GM23338 (cell line): ENCODE data around the gene PLAC8L1. TPM values are rescaled to one million over a fixed set of nuclear protein-coding genes. Genes with fewer than 3 reads are reported as not detected.

ENCODE experiments used
- ATAC-seq: fragments of 200-7000 bp; cut with Tn5 transposase; 3 replicates; pipeline ENCODE4 v1.9.1; 2020
- DNase-seq: peaks from one replicate; pipeline ENCODE4 v3.0.0-alpha.2; 2015; ENCODE audit warnings: low spot score
- H2AFZ ChIP-seq: fragments of 200-600 bp; sonication (generic); 2 replicates; pipeline ENCODE4 v1.8.0; 2016; ENCODE audit warnings: antibody characterized with exemption, mild to moderate bottlenecking, moderate library complexity
- H3F3A ChIP-seq: fragments of 200-600 bp; sonication (generic); replicated peaks from 2 replicates; pipeline ENCODE4 v1.8.0; 2017; ENCODE audit warnings: antibody characterized with exemption, mixed run types, low read depth
- H3K27ac ChIP-seq: fragments of 200-600 bp; sonication (generic); 2 replicates; pipeline ENCODE4 v1.6.1; 2016; ENCODE audit warnings: low read depth
- H3K27me3 ChIP-seq: fragments of 200-600 bp; sonication (generic); 2 replicates; pipeline ENCODE4 v1.8.0; 2016; ENCODE audit warnings: mild to moderate bottlenecking, mixed run types, moderate library complexity; ENCODE audit not compliant: insufficient read depth
- H3K36me3 ChIP-seq: fragments of 200-600 bp; sonication (generic); 2 replicates; pipeline ENCODE4 v1.8.0; 2016; ENCODE audit warnings: mild to moderate bottlenecking; ENCODE audit not compliant: insufficient read depth
- H3K4me1 ChIP-seq: fragments of 200-600 bp; sonication (generic); 2 replicates; pipeline ENCODE4 v1.8.0; 2016; ENCODE audit warnings: mild to moderate bottlenecking, moderate library complexity; ENCODE audit not compliant: insufficient read depth
- H3K4me2 ChIP-seq: fragments of 200-600 bp; sonication (generic); 2 replicates; pipeline ENCODE4 v1.7.1; 2017; ENCODE audit warnings: mixed run types
- H3K4me3 ChIP-seq: fragments of 200-600 bp; sonication (generic); 2 replicates; pipeline ENCODE4 v1.6.1; 2016; ENCODE audit warnings: mixed run types
- H3K79me2 ChIP-seq: fragments of 200-600 bp; sonication (generic); replicated peaks from 2 replicates; pipeline ENCODE4 v1.8.0; 2017; ENCODE audit warnings: mild to moderate bottlenecking; ENCODE audit not compliant: insufficient read depth
- H3K9me2 ChIP-seq: fragments of 200-600 bp; sonication (generic); 2 replicates; pipeline ENCODE4 v1.8.0; 2017; ENCODE audit not compliant: insufficient read depth
- H4K20me1 ChIP-seq: fragments of 200-600 bp; sonication (generic); replicated peaks from 2 replicates; pipeline ENCODE4 v1.8.0; 2017; ENCODE audit warnings: mild to moderate bottlenecking; ENCODE audit not compliant: insufficient read depth
- H3K27ac Mint-ChIP-seq: 2 replicates; pipeline ENCODE4 v1.8.0; 2020; ENCODE audit warnings: inconsistent platforms, mild to moderate bottlenecking, moderate library complexity, mixed read lengths
- H3K27me3 Mint-ChIP-seq: 3 replicates; pipeline ENCODE4 v1.8.0; 2022; ENCODE audit warnings: low read depth, mild to moderate bottlenecking, moderate library complexity, mixed read lengths, inconsistent platforms; ENCODE audit not compliant: insufficient read depth, poor library complexity
- H3K36me3 Mint-ChIP-seq: 3 replicates; pipeline ENCODE4 v1.8.0; 2021; ENCODE audit warnings: low read depth, mild to moderate bottlenecking, inconsistent platforms, moderate library complexity, mixed read lengths
- H3K4me1 Mint-ChIP-seq: 3 replicates; pipeline ENCODE4 v1.8.0; 2020; ENCODE audit warnings: mild to moderate bottlenecking, inconsistent platforms, mixed read lengths
- H3K4me3 Mint-ChIP-seq: 3 replicates; pipeline ENCODE4 v1.8.0; 2021; ENCODE audit warnings: moderate library complexity, mild to moderate bottlenecking, inconsistent platforms, mixed read lengths
- H3K9me3 Mint-ChIP-seq: 3 replicates; pipeline ENCODE4 v1.8.0; 2020; ENCODE audit warnings: moderate library complexity, mild to moderate bottlenecking, inconsistent platforms, mixed read lengths
- CREB1 ChIP-seq: fragments of 250-450 bp; sonication (Bioruptor Pico); IDR thresholded peaks from 2 replicates; pipeline ENCODE4 v1.5.0; 2020; ENCODE audit warnings: low read depth, mild to moderate bottlenecking, moderate library complexity
- POLR2AphosphoS5 ChIP-seq: IDR thresholded peaks from 2 replicates; pipeline ENCODE4 v1.6.1; 2016; ENCODE audit warnings: antibody characterized with exemption, low read depth
- STAT1 ChIP-seq: IDR thresholded peaks from one replicate; pipeline ENCODE4 v1.6.1; 2016; ENCODE audit warnings: antibody characterized with exemption; ENCODE audit not compliant: unreplicated experiment
- ZNF114 ChIP-seq: fragments of 250-450 bp; sonication (Bioruptor Pico); IDR thresholded peaks from 2 replicates; pipeline ENCODE4 v1.5.0; 2020; ENCODE audit warnings: mild to moderate bottlenecking, moderate library complexity
- ZNF331 ChIP-seq: fragments of 250-450 bp; sonication (Bioruptor Pico); IDR thresholded peaks from 2 replicates; pipeline ENCODE4 v1.5.0; 2020; ENCODE audit warnings: low read depth, mild to moderate bottlenecking, moderate library complexity
- ZNF462 ChIP-seq: fragments of 250-450 bp; sonication (Bioruptor Pico); IDR thresholded peaks from 2 replicates; pipeline ENCODE4 v1.5.0; 2020; ENCODE audit warnings: mild to moderate bottlenecking, moderate library complexity
- polyA plus RNA-seq: library from polyadenylated mRNA; unstranded; fragments of >200 nt; fragmentation: Nextera tagmentation; extraction: Ambion mirVana; gene quantifications from 2 replicates; pipeline ENCODE4 v1.2.1, GENCODE V29; 2016
- total RNA-seq: library from RNA; depleted of rRNA; stranded (reverse); fragments of >200 nt; shearing (Covaris generic); gene quantifications from 2 replicates; pipeline ENCODE4 v1.2.3, GENCODE V29; 2014
- TF ChIP-seq, protein P1 (sequence below), 2 experiments: fragments of 200-600 bp in 1 of 2; sonication (generic) in 1 of 2; conservative IDR thresholded peaks; 2 replicates each; pipeline versions ENCODE4 v1.5.1 to v1.6.1; 2016 to 2017; ENCODE audit warnings: antibody characterized with exemption in 2 of 2, low read depth in 2 of 2, mild to moderate bottlenecking in 2 of 2, moderate library complexity in 1 of 2

The PLAC8L1 gene
- total and polyA plus RNA-seq, 2 experiments from 2014 or later: 2.0 TPM; not detected in 1

- H3F3A ChIP-seq: no peaks in the 10 kb centered on the region
- H3K9me3 Mint-ChIP-seq: peaks cover 3% of the 10 kb centered on the region; the same call in 1 of the 3 replicates
- no peak overlapping the region for H2AFZ ChIP-seq
- DNase-seq (no peak), ATAC-seq (no peak)
- H4K20me1 ChIP-seq: no peaks in the 10 kb centered on the region
- no peak for TF ChIP-seq STAT1
- TF ChIP-seq ZNF114 (CRISPR knock-in tag): no peak
- no peak for TF ChIP-seq CREB1 (CRISPR knock-in tag)
- no peak for TF ChIP-seq ZNF331 (CRISPR knock-in tag)
- TF ChIP-seq ZNF462 (CRISPR knock-in tag): no peak
- H3K79me2 ChIP-seq: no peaks in the 10 kb centered on the region
- H3K4me3 Mint-ChIP-seq: no peak overlapping the region
- H3K36me3 ChIP-seq: no peaks in the 10 kb centered on the region
- H3K27ac Mint-ChIP-seq: no peak overlapping the region
- no peak overlapping the region for H3K27ac ChIP-seq
- H3K27me3 ChIP-seq: peaks cover 18% of the 10 kb centered on the region
- no peaks in the 10 kb centered on the region for H3K36me3 Mint-ChIP-seq
- peaks cover 12% of the 10 kb centered on the region for H3K4me1 Mint-ChIP-seq
- H3K27me3 Mint-ChIP-seq: peaks cover 7% of the 10 kb centered on the region
- no peak overlapping the region for H3K4me3 ChIP-seq
- H3K4me2 ChIP-seq: no peak overlapping the region
- H3K4me1 ChIP-seq: peaks cover 8% of the 10 kb centered on the region
- no peaks in the 10 kb centered on the region for H3K9me2 ChIP-seq
Observed at GRCh38 chr5:146068206-146068605, 37.2 kb downstream of the PLAC8L1 start.

GRCh38 chr5:146066968-146067367 is 38.4 kb downstream of the PLAC8L1 start:
- Histone ChIP-seq H3K4me2 (no peak overlapping the region), H3K79me2 (no peaks in the 10 kb centered on the region), H4K20me1 (no peaks in the 10 kb centered on the region), H3K27ac (no peak overlapping the region), H3K36me3 (no peaks in the 10 kb centered on the region), H3K27me3 (peaks cover 15% of the 10 kb centered on the region), H3F3A (no peaks in the 10 kb centered on the region), H3K4me3 (no peak overlapping the region), H3K9me2 (no peaks in the 10 kb centered on the region), H2AFZ (no peak overlapping the region), H3K4me1 (no peaks in the 10 kb centered on the region; the same call in 1 of the 2 replicates)
- peaks cover 2% of the 10 kb centered on the region for H3K27me3 Mint-ChIP-seq
- no peak for TF ChIP-seq POLR2AphosphoS5
- TF ChIP-seq, protein P1, sequence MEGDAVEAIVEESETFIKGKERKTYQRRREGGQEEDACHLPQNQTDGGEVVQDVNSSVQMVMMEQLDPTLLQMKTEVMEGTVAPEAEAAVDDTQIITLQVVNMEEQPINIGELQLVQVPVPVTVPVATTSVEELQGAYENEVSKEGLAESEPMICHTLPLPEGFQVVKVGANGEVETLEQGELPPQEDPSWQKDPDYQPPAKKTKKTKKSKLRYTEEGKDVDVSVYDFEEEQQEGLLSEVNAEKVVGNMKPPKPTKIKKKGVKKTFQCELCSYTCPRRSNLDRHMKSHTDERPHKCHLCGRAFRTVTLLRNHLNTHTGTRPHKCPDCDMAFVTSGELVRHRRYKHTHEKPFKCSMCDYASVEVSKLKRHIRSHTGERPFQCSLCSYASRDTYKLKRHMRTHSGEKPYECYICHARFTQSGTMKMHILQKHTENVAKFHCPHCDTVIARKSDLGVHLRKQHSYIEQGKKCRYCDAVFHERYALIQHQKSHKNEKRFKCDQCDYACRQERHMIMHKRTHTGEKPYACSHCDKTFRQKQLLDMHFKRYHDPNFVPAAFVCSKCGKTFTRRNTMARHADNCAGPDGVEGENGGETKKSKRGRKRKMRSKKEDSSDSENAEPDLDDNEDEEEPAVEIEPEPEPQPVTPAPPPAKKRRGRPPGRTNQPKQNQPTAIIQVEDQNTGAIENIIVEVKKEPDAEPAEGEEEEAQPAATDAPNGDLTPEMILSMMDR (conservative IDR thresholded peaks at IDR 0.05; ENCODE audit: low read depth in 2 of 2): 0 out of 4 replicates have a peak, but pooled peaks of 1 of the 2 experiments have one; percentile 10
- H3K4me1 Mint-ChIP-seq: peaks cover 4% of the 10 kb centered on the region
- H3K4me3 Mint-ChIP-seq: no peak overlapping the region
- peak; percentile 37; the same call in 2 of the 3 replicates for ATAC-seq
- DNase-seq: no peak
- H3K9me3 Mint-ChIP-seq: peaks cover 3% of the 10 kb centered on the region; the same call in 1 of the 3 replicates
- H3K27ac Mint-ChIP-seq: no peak overlapping the region
- H3K36me3 Mint-ChIP-seq: no peaks in the 10 kb centered on the region
